T-helper 9 cell (primary cell): ENCODE results near the gene CLK4.

Experiments used
- DNase-seq: peaks from one replicate; pipeline ENCODE4 v3.0.0-alpha.2; 2020
- total RNA-seq, 2 donors: gene quantifications; one replicate each; lab custom pipeline; 2026; lab: John Stamatoyannopoulos, UW

CLK4 gene
- total RNA-seq, result 88.1 to 96.7 reads per million in 2 donors

DNA sequence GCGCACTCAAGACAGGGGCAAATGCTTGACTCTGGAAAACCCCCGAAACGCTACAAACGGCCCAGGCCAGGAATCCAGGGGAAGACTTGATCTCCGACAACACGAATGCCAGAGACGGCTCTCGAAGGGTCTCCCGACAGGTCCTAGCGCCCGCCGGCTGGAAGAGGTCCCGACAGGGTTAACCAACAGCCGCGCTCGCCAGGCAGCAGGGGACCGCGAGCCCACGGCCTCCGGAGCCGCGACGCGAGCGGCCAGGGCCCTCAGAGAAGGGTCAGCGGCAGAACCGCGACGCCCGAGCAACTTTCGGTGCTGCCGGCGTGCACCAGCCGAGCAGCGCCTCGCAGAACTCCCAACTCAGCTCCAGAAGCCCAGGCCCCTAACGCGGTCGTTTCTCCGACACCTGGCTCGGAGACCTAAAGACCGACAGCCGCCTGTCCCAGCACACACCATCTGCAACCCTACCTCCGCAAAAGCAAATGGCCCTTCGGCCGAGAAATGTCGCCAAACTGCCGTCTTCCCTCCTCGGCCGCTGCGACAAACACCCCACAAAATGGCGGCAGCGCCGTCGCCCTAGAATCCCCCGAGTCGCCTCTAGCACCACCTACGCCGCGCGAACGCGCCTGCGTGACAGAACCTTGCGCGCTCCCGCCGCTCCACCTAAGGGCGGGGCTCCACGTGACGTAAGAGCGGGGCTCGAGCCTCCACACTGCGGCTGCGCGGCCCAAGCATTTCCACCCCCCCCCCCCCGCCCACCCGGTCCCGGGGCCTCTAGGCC is at the start of gene CLK4:
Gene CLK4 (minus strand): TSS at position 567 of the 775 bp plus-strand sequence. CDS start 3,634 bp downstream, outside the sequence.
- DNase-seq, result peak; percentile 96

DNA sequence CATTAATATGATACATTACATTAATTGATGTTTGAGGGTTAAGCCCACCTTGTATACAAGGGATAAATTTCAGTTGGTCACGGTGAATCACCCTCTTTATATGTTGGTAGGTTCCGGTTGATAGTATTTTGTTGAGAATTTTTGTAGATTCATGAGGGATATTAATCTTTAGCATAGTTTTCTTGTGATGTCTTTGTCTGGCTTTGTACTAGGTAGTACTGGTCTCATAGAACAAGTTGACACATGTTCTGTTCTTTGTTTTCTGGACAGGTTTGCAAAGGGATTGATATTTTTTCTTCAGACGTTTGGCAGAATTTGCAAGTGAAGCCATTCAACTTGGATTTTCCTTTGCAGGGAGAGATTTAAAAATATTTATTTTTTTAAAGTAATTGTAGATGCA is 49.1 kb upstream of the CLK4 start:
- DNase-seq, result no peak

DNA sequence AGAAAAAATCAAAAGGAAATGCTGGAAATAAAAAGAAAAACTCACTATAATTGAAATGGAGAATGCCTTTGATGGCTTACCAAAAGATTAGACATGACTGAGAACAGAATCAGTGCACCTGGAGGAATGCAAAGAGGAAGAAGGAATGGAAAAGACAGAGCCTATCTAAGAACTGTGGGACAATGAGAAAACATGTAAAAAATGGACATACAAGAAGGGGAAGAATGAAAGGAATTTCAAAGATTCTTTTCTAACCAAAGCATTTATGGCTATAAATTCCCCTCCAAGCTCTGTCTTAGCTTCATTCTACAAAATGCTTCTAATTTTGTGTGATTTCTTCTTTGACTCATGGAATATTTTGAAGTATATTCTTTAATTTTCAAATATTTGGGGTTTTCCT is 47.5 kb upstream of the CLK4 start:
- DNase-seq, result no peak

DNA sequence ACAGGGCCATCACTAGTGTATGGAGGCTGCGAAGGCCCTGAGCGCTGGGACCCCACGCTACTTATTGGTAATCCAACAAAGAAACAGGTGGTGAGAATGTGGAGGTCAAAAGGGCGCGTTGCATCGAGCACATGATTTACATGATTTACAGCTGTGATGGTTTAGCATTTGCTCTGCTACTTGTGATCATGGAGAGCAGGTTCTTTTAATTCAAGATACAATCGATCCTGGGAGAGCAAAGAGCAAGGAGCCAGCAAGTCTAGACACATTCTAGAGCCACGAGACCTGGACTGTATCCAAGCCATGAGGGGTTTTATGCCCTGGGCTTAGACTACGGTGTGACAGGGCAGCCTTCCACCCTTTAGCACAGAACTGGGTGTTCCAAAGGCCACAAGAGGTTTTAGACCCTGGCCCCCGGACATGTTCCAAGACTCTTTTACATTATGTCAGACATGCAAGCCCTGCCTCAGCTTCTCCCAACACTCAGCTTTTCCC is 47.0 kb upstream of the CLK4 start:
- no peak for DNase-seq

DNA sequence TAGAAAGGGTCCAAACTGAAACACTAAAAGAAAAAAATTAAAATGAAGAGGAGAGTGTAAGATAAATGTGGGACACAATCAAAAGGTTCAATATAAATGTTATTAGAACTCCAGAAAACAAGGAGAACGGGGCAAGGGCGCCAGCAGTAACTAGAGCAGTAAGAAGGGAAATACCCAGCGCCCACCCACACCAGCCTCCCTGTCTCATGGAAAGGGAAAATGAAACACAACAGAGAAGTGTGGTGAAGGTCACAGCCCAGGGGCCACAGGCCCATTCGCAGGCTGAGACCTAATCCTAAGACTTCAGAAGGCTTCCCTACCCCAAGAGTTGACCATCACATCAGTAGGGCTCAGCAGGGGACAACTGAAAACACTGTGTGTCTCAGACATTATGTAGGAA is 45.8 kb upstream of the CLK4 start:
- DNase-seq, result no peak

DNA sequence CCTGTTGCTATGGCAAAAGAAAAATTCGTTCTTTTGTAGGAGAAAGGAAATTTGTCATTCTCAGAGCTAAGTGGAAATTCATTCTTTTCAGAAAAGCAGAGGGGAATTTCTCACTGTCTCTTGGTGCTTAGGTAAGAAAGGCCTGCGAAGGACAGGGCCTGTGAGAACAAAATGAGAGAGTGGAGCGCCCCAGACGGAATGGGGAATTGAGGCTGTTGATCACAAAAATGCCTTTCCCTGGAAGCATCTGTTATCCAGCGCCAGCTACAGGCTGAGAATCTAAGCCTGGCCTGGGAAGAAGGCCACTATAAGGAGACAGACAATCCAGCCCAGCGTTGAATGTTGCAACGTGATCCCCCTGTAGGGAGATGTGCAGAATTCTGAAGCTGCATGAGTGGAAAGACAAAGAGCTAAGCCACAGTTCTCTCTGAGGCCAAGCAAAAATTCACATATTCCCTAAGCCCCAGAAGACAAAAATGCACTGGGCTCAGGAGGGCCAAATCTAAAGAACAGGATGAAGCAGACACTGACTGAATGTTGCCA is 44.8 kb upstream of the CLK4 start:
- no peak for DNase-seq

DNA sequence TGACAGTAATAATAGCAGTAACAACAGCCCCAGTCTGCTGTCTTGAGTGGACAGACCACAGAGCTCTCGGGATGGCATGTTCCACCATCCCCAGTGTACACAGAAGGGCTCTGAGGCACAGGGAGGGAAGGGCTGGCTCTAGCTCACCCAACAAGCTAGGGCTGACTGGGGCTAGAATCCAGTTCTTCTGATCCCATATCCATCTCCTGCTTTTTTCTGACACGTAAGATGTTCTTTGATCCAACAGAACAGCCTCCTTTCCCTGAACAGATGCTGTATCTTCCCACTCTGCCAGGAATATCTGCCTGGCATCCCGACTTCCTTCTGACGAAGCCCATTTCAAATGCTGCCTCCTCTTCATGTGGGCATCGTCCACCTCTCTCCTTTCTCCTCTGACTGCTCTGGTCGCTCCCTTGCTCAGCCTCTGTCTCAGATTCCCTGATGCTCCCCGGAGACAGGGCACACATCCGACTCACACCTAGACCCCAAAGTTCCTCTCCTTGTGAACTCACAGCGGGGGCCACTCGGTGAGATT is 43.6 kb upstream of the CLK4 start:
- no peak for DNase-seq

DNA sequence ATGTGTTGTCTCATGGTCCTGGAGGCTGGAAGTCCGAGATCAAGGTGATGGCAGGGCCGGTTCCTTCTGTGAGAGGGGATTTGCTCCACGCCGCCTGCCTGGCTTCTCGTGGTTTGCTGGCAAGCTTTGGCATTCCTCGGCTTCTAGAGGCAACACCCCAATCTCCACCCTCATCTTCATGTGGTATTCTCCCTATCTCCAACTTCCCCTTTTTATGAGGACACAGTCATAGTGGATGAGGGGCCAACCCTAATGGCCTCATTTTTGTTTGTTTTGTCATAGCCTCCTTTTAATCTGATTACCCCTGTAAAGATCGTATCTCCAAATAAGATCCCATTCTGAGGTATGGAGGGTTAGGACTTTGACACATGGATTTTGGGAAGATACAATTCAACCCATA is 41.7 kb upstream of the CLK4 start:
- no peak for DNase-seq

DNA sequence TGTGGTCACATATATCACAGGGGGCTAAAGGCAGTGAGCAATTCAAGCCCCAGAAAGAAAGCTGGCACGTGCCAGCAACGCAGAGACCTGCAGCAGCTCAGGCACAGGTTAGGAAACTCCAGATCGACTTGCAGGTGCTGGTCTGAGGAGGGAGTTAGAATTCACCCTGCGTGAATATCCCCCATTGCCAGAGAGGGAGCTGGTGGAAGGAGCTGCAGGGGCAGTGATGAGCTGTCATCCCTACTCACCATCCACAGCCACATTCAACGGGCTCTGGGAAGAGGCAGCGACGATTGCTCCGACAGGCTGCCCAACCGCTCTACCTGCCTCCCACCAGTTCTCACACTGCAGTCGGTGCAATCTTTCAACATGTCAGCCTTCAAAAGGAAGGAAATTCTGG is 40.8 kb upstream of the CLK4 start:
- no peak for DNase-seq

DNA sequence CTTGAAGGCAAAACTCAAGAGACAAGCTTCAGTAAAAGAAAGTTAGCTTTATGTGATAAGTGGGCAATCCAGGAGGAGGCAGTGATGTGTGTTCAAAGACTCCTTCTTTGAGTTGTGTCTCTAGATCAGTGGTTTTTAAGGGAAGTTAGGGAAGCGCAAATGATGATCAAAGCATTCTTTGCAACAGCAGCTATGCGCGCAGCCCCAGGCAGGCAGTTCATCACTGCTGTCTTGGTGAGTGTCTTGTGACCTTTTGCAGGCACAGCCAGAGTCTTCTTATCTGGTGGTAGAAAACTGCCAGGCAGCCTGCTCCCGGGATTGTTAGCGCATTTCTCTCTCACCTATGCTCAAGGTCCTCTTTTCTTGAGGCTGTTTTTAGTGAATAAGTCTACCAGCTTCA is 40.3 kb upstream of the CLK4 start:
- DNase-seq, result no peak

DNA sequence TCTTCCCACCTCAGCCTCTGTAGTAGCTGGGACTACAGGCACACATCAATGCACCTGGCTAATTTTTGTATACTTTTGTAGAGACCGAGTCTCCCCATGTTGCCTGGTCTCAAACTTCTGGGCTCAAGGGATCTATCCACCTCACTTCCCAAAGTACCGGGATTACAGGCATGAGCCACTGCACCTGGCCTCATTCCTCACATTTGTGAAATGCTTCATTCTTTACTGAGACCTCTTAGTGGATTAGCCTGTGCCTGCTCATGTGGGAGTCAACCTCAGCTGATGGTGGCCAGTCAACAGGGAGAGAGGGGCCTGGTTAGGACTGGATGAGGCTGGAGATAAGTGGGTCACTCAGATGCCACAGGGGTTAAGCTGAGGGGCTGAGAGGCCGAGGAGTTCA is 37.3 kb upstream of the CLK4 start:
- DNase-seq, result no peak

DNA sequence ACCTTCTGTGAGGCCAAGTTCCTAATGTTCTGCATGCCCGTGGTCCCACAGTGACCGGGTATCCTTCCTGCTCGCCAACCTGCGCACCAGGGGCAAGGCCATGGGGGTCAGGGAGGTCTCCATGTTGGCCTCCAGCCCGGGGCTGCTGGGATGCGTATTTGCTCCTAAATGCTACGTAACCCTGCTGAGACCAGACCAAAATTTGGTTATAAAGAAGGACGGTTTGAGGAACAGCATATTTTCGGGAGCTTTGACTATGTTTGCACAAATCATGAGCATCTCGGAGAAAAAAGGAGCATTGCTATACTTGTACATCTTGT is 35.7 kb upstream of the CLK4 start:
- DNase-seq, result no peak

DNA sequence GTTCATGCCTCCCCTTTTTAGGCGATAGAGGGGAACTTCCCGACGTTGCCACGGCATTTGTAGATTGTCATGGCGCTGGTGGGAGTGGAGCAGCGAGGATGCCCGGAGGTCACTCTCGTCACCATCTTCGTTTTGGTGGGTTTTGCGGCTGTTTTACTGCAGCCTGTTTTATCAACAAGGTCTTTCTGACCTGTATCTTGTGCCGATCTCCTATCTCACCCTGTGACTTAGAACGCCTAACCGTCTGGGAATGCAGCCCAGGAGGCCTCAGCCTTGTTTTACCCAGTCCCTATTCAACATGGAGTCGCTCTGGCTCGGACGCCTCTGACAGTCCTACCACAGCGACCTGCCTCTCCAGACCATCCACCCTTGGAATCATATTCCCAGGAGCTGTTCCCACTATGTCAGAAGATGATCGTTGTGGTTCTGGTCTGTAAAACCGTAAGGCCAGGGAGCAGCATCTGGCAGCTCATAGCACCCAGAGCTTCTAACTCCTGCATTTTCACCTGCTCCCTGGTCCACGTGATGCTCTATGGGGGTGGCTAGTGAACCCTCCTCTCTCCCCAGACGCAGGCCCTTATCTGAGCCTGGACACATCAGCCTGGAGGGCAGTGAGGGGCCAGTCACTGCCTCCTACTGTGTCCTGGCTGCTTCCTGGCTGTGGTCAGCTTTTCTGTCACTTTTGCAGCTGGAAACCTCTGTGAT is 35.1 kb upstream of the CLK4 start:
- no peak for DNase-seq

DNA sequence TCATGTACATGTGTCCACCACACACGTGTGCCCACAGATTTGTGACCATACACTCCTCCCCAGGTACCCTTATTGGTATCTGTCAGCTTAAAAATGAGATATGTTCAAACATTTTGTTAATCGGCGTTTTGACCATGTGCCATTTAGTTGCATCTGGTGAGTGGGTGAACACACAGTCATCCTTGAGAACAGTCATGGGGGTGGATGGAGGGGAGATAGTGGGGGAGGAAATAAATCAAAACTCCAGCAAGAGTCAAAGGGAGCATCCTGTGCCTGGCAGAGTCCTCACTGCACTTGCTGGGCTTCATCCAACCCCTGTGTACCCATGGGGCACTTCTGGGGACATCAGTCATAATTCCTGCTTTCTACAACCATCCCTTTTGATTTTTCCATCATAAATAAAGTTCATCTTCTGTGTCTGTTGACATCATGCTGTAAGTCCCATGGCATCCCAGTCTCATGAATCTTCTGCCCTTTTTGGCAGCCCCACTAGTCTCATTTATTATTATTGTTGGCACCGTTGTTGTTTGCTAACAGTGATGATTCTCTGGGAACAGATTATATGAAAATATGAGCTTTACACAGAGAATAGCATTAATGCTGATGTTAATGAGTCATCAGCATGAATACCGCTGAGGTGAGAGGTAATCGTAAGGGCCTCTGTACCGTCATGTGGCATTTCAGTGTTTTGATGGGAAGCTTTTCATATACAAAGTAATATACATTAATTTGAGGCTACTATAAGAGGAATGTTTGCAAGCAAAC is 24.4 kb upstream of the CLK4 start:
- DNase-seq, result no peak

DNA sequence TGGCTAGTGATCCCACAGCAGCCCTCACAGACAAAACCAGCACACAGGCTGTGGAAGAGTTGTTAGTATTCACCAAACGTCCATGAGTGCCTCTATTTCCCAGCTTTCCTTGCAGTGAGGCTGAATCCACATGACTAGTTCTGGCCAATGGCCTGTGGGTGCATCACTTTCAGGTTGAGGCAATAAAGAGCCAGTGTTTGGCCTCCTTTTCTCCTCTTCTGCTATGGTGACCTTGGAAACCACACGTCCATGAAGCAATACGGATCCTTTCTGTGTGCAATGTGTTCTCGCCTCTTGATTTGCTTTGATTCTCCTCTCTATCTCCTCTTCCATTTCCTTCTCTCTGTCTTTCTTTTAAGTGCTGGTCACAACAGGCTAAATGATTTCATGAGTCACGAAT is 23.4 kb upstream of the CLK4 start:
- no peak for DNase-seq

DNA sequence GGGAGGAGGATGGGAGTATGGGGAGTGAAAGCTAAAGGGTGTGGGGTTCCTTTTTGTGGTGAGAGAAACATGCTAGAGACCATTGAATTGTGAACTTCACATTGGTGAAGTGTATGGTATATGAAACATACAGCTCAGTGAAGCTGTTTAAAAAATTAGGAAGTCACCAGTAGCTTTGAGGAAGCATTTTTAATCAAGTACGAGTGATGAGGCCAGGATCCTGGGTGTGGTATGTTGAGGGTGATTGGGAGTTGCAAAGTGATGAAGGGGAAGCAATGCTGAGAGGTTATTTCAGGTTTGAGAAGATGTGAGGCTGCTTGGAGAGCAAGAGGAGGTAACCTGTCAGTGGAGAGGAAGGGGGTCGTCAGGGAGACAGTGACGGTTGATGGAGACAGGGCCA is 22.7 kb upstream of the CLK4 start:
- DNase-seq, result no peak

DNA sequence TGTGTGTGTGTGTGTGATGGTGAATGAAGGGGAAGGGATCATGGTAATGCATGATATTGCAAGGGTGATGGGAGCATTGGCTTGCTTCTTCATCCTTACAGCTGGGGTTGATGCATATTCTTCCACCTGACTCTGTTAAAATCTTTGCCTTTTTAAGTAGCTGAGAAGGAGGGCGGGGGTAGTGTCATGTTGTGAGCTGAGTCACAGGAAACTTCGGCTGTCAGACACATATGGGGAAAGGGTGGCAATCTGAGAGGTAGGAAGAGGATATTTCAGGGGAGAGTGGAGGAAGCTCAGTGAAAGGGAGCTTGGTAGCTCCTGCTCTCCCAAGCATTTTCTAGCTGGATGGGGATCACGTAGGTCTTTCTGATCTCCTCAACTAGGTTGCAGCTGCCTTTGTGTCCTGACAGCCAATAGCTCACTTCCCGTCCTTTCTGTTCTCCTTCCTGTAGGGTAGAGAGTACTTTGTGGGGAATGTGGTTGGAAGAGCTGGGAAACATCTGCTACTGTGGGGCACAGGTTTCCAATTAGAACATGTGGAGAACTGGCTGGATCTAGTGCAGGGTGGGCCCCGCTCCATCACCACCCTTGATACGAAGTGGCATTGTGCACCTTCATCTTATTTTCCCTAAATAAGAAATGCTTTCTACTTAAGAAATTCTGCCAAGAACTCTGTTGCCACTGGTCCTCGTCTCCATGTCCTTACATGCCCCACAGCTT is 18.1 kb upstream of the CLK4 start:
- DNase-seq, result no peak

DNA sequence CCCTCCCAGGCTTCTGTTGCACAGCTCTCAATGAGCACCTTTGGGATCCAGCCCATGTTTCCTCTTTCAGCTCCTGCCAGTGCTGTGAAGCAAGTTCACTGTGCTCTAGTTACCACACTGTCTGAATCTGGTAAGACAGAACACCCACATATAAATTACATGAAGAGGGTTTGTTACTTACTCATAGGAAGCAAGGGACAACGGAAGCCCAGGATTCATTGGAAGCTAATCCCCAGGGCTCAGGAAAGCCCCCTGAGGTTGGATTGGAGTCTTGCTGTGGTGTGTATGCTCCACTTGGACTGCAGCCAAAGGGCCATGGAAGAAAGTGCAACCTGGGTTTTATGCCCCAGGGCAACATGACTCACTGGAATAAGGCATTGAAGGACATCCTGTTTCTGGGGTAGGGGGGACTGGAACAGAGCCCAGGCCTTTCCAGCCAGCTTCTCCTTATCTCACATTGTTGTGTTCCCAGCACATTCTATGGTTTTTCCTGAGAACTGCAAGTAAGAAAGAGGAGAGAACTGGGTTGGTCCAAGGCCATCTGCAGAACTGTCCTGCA is 15.6 kb upstream of the CLK4 start:
- no peak for DNase-seq

DNA sequence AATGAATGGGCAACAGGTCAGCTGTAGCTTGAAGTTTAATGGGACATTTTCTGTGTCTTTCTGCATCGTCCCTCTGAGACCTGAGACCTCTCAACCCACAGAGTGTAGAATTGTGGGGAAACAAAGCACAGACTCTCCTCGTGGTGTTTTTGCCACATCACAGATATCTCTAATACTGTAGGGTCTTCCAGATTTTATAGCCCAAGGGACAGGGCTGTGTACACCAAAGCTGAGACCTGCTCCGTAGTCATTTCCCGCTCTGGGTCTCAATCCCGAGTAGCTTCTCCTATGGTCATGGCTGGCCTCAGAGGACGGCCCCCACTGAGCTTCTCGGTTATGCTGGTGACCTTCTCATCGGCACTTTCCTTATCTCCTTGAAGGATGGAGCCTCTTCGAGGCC is 14.9 kb upstream of the CLK4 start:
- no peak for DNase-seq

DNA sequence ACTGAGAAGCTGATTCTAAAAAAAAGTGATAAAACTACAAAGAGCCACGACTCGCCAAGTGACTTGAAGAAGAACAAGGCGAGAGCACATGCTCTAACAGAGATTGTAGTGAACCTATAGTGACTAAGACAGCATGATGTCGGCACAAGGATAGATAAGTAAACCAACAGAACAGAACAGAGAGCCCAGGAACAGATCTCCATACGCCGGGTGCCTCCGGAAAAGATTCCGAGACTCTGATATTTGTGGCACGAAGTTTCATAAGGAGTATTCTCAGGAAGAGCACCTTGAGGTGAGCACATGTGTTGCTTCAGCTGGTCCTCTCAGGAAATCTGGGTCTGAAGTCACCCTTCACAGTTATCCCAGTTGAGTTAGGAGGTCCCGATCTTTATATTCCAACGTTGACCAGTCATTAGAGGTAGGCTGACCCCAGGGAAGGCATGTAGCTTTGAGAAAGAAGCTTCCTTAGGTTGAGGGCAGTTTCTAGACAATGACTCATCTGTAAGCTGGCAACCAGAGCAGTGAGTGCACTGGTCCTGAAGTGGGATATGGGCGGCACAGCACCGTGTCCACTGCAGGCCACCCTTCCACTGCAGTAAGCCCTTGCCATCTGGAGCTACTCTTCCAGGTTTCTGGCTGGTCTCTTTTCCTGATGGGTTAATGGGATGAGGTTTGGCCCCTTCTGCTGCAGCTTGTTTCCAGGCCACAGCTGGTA is 13.6 kb upstream of the CLK4 start:
- no peak for DNase-seq

DNA sequence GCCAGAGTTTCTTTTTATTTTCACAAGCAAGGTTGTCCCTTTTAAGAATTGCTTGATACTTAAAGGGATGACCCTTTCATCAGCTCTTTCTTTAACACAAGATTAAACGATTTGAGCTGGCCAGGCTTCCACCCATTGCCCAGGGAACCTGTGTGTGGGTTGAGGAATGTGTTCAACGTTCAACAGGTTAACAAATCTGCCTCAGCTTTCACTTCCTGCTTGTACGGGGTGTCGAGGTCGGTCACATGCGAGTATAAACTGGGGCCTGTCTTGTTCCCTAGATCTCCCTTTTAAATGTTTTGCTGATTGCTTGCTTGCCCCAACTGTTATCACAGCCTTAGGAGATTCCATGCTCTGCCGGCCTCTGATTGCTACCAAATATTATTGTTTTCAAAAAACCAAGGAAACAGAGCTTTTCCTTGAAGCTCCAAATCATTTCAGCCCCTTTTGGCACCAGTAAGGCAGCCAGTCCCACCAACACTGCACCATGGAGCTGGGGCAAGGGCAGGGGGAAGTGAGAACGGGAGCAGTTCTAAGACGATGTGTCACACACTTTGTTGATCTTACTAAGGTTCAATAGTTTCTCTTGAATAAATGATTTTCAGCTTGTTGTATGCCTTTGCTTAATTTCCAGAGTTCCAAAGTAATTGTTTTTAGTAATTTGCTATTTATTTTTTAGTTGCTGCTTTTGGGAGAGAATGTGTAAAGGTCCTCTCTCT is 10.7 kb upstream of the CLK4 start:
- no peak for DNase-seq
